GM18909 (cell line): ENCODE results near the gene PRKCH.

Experiments used
- ATAC-seq: cut with Tn5 transposase; IDR thresholded peaks from one replicate; pipeline ENCODE4 v1.9.1; 2021; ENCODE audit warnings: mild to moderate bottlenecking; ENCODE audit not compliant: unreplicated experiment, poor library complexity

PRKCH gene

GRCh38 chr14:61536661-61537562 is 215.5 kb downstream of the PRKCH start:
- no peak for ATAC-seq

- no peak for ATAC-seq
Observed at GRCh38 chr14:61537563-61538463, 216.4 kb downstream of the PRKCH start.

GRCh38 chr14:61538464-61539022 is 217.2 kb downstream of the PRKCH start:
- ATAC-seq, result no peak

- no peak for ATAC-seq
Observed at GRCh38 chr14:61539631-61540030, 218.3 kb downstream of the PRKCH start.

- no peak for ATAC-seq
Observed at GRCh38 chr14:61540931-61541330, 219.6 kb downstream of the PRKCH start.

- no peak for ATAC-seq
Observed at GRCh38 chr14:61542848-61543790, 221.7 kb downstream of the PRKCH start.

GRCh38 chr14:61543946-61544345 is 222.6 kb downstream of the PRKCH start:
- no peak for ATAC-seq

GRCh38 chr14:61544448-61545330 is 223.3 kb downstream of the PRKCH start:
- no peak for ATAC-seq

GRCh38 chr14:61545726-61546455 is 224.5 kb downstream of the PRKCH start:
- ATAC-seq, result no peak

GRCh38 chr14:61547186-61548069 is 226.0 kb downstream of the PRKCH start:
- no peak for ATAC-seq

GRCh38 chr14:61549425-61549824 is 228.0 kb downstream of the PRKCH start:
- ATAC-seq, result no peak

- no peak for ATAC-seq
Observed at GRCh38 chr14:61551384-61551783, 230.0 kb downstream of the PRKCH start.

GRCh38 chr14:61552241-61552640 is 230.9 kb downstream of the PRKCH start:
- ATAC-seq, result no peak

GRCh38 chr14:61553730-61554641 is 232.6 kb downstream of the PRKCH start:
- no peak for ATAC-seq

GRCh38 chr14:61555056-61555838 is 233.9 kb downstream of the PRKCH start:
- ATAC-seq, result no peak
